Endothelial cell of umbilical vein (primary cell): ENCODE measurements around the gene INHBB. TPM values are rescaled to one million over a fixed set of nuclear protein-coding genes. Genes with fewer than 3 reads are reported as not detected.

Experiments
- BruUV-seq: library from RNA; stranded (reverse); fragments of 400-500 nt; replicated peaks from 2 replicates; lab custom pipeline; 2021; lab: Mats Ljungman, UMichigan
- CTCF ChIA-PET: fragments of 300-600, 350-600 bp; sonication (Branson Sonifier 250); formaldehyde crosslinking; loops from one replicate; lab custom pipeline; 2021; ENCODE audit warnings: antibody characterized with exemption, inconsistent platforms; lab: Charles Lee
- POLR2A ChIA-PET: fragments of 300-600, 350-600 bp; sonication (Branson Sonifier 250); formaldehyde crosslinking; loops from one replicate; lab custom pipeline; 2021; ENCODE audit warnings: antibody characterized with exemption, inconsistent platforms; lab: Charles Lee
- DNase-seq: peaks from one replicate; pipeline ENCODE4 v3.0.0-alpha.2; 2011; ENCODE audit warnings: low read depth, low spot score
- FAIRE-seq: peaks from 2 replicates; lab custom pipeline; 2011; peaks lifted over from hg19 to GRCh38; lab: Jason Lieb, UNC
- H2AFZ ChIP-seq: 2 replicates; pipeline ENCODE4 v1.6.0; 2012; ENCODE audit warnings: low read depth, low read length, control low read depth, inconsistent platforms
- H3K27ac ChIP-seq: 2 replicates; pipeline ENCODE4 v1.5.1; 2011; ENCODE audit warnings: low read depth, mild to moderate bottlenecking, control low read depth, low read length, moderate library complexity; ENCODE audit not compliant: insufficient read depth
- H3K27me3 ChIP-seq, 2 experiments: 2 replicates each; pipeline versions ENCODE4 v1.6.0 to v1.6.1; 2011; ENCODE audit warnings: low read length in 2 of 2, mixed read lengths in 1 of 2; ENCODE audit not compliant: control insufficient read depth in 2 of 2, insufficient read depth in 2 of 2
- H3K36me3 ChIP-seq, 2 experiments: 2 replicates in 1 of 2; 3 replicates in 1 of 2; pipeline ENCODE4 v1.5.1; 2011; ENCODE audit warnings: low read length in 2 of 2, mild to moderate bottlenecking in 1 of 2, moderate library complexity in 1 of 2; ENCODE audit not compliant: control insufficient read depth in 2 of 2, insufficient read depth in 2 of 2; ENCODE audit errors: extremely low read depth in 1 of 2
- H3K4me1 ChIP-seq: 3 replicates; pipeline ENCODE4 v1.5.1; 2011; ENCODE audit warnings: mild to moderate bottlenecking, low read length; ENCODE audit not compliant: control insufficient read depth, insufficient read depth; ENCODE audit errors: extremely low read depth
- H3K4me2 ChIP-seq: 2 replicates; pipeline ENCODE4 v1.6.1; 2011; ENCODE audit warnings: low read length, control low read depth, mixed read lengths; ENCODE audit not compliant: insufficient read depth
- H3K4me3 ChIP-seq, 3 experiments: fragments of 200-600 bp in 1 of 3; sonication (generic), shearing (Covaris generic) in 1 of 3; replicated peaks in 1 of 3; 2 replicates each; pipeline ENCODE4 v1.5.1; 2011 to 2016; ENCODE audit warnings: control low read depth in 3 of 3, low read length in 3 of 3, mild to moderate bottlenecking in 2 of 3, inconsistent platforms in 1 of 3, low read depth in 1 of 3, moderate library complexity in 1 of 3; ENCODE audit not compliant: insufficient read depth in 1 of 3
- H3K79me2 ChIP-seq: 2 replicates; pipeline ENCODE4 v1.6.0; 2012; ENCODE audit warnings: low read length, inconsistent platforms; ENCODE audit not compliant: control insufficient read depth, insufficient read depth
- H3K9ac ChIP-seq: replicated peaks from 2 replicates; pipeline ENCODE3; 2011; ENCODE audit warnings: low read length, control low read depth; ENCODE audit not compliant: insufficient read depth; ENCODE audit errors: extremely low read depth
- H3K9me1 ChIP-seq: replicated peaks from 3 replicates; pipeline ENCODE4 v1.6.0; 2011; ENCODE audit warnings: mild to moderate bottlenecking, low read length; ENCODE audit not compliant: control insufficient read depth, insufficient read depth; ENCODE audit errors: extremely low read depth
- H3K9me3 ChIP-seq: replicated peaks from 2 replicates; pipeline ENCODE4 v1.5.1; 2012; ENCODE audit warnings: low read length, inconsistent platforms; ENCODE audit not compliant: control insufficient read depth, insufficient read depth
- H4K20me1 ChIP-seq: replicated peaks from 2 replicates; pipeline ENCODE3; 2011; ENCODE audit warnings: mild to moderate bottlenecking, low read length; ENCODE audit not compliant: control insufficient read depth, insufficient read depth; ENCODE audit errors: extremely low read depth
- EZH2 ChIP-seq: IDR thresholded peaks from 2 replicates; pipeline ENCODE4 v1.6.1; 2012; ENCODE audit warnings: borderline replicate concordance, low read depth, mild to moderate bottlenecking, moderate library complexity, low read length, inconsistent platforms; ENCODE audit not compliant: severe bottlenecking
- GATA2 ChIP-seq: IDR thresholded peaks from 2 replicates; pipeline ENCODE4 v1.7.0; 2011; ENCODE audit warnings: low read depth, mild to moderate bottlenecking, moderate library complexity, mixed read lengths, low read length; ENCODE audit not compliant: insufficient read length, insufficient read depth
- POLR2A ChIP-seq: IDR thresholded peaks from 2 replicates; pipeline ENCODE4 v1.6.1; 2012; ENCODE audit warnings: low read depth, mild to moderate bottlenecking, control low read depth, low read length
- dilution Hi-C: fragments of 300-500 bp; cut with MboI; formaldehyde crosslinking; loops from one replicate; pipeline ENCODE4 v1.15.0; 2019; ENCODE audit warnings: low sequenced_read_pairs; ENCODE audit not compliant: extremely low pct_ligation_motif_present
- intact Hi-C: fragments of 100-400 bp; cut with micrococcal nuclease; formaldehyde crosslinking; loops from one replicate; pipeline ENCODE4 v1.10.0; 2022
- polyA plus RNA-seq, 4 experiments: library from polyadenylated mRNA; depleted of rRNA in 3 of 4; stranded (reverse) in 3 of 4; unstranded in 1 of 4; fragments of >200 nt; gene quantifications; 2 replicates each; pipeline versions ENCODE4 v1.2.1 to v1.2.3, GENCODE V29; 2011 to 2012; ENCODE audit warnings: missing spikeins in 1 of 4
- total RNA-seq: library from RNA; stranded (reverse); gene quantifications from 2 replicates; pipeline ENCODE4 v1.2.3, GENCODE V29; 2021

INHBB gene
- total and polyA plus RNA-seq, 2 donors (not counting 3 experiments of a cell fraction or from before 2014, with no cell fraction given): 0.11 to 1.8 TPM

- intact Hi-C loops: loop anchor here (1.0 to 5.0 kb wide), 2 partner anchors 324 to 737 kb away; no protein-coding TSS in a partner anchor
- H3K27me3 ChIP-seq: peaks cover 55 to 71% of the 10 kb centered on the region in 2 experiments
Measured at GRCh38 chr2:120345608-120346007, 328 bp upstream of the INHBB start.

DNA sequence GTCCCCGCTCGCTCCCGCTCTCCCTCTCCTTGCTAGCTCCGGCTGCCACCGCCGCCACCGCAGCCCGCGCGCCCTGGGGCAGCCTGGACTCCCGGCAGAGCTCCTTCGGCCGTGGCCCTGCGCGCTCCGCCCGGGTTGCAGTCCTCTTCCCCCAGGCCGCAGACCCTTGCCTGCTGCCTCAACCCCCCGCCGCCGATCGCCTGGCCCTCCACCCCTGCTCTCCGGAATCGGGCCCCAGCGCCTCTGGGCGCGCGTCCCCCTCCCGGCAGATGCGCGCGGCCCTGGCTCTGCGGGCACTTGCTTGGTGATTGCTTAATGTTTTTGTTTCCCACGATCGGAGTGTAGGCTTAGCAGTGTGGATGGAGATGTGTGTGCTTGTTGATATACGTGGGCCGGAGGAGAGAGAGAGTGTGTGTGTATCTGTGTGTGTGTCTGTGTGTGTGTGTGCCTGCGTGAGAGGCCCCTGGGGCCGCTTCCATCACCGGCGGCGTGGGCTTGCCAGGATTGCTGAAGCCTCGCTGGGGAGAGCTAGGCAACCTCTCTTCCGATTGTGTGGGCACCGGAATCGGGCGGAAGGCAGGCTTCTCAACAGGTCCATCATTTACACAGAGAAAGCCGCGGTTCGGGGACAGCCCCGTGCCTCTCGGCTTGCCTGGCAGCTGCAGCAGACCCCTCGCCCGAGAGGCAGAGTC is 877 bp downstream of the INHBB start:
- DNase-seq (peak; percentile 13), FAIRE-seq (no peak)
- Histone ChIP-seq H3K36me3 (no peaks in the 10 kb centered on the region), H3K27me3 (peaks cover 52 to 63% of the 10 kb centered on the region in 2 experiments), H3K4me3 (no peak overlapping the region), H3K27ac (no peak overlapping the region), H3K9me1 (no peaks in the 10 kb centered on the region), H3K4me1 (no peaks in the 10 kb centered on the region), H2AFZ (no peak overlapping the region), H3K4me2 (no peak overlapping the region), H3K9me3 (no peaks in the 10 kb centered on the region), H3K9ac (no peak overlapping the region), H3K79me2 (no peaks in the 10 kb centered on the region), H4K20me1 (no peaks in the 10 kb centered on the region)
- TF ChIP-seq GATA2 (no peak), EZH2 (peak; percentile 99)
- CTCF ChIA-PET: interaction anchor here (0.7 to 2.3 kb wide), 5 partner anchors 13 to 336 kb away, joined by 3 to 14 read pairs (median 4); no protein-coding TSS in a partner anchor
- no TSS peak for BruUV-seq
- dilution Hi-C loops (no loop called here), intact Hi-C loops (loop anchor here (1.0 to 5.0 kb wide), 2 partner anchors 322 to 735 kb away; no protein-coding TSS in a partner anchor)
- POLR2A ChIA-PET: no interaction called here

More at GRCh38 chr2:120345608-120346007, 328 bp upstream of the INHBB start:
- Histone ChIP-seq H3K4me2 (no peak overlapping the region), H3K27ac (no peak overlapping the region), H3K9me1 (no peaks in the 10 kb centered on the region), H4K20me1 (no peaks in the 10 kb centered on the region), H3K4me1 (no peaks in the 10 kb centered on the region), H3K4me3 (peak overlapping the region in 1 of 3 experiments; percentile 21), H3K9ac (no peak overlapping the region), H3K79me2 (no peaks in the 10 kb centered on the region), H3K9me3 (no peaks in the 10 kb centered on the region), H3K36me3 (no peaks in the 10 kb centered on the region), H2AFZ (no peak overlapping the region)
- no peak for DNase-seq
- dilution Hi-C loops: no loop called here
- TF ChIP-seq EZH2: peak; percentile 63
- no peak for TF ChIP-seq POLR2A
- FAIRE-seq: no peak
- ChIA-PET POLR2A (no interaction called here), CTCF (interaction anchor here (0.8 to 6.1 kb wide), 6 partner anchors 122 to 337 kb away, joined by 3 to 148 read pairs (median 3); partner anchors contain the start of gene TMEM185B)
- BruUV-seq: no TSS peak
